ENCODE measurements around the gene CPTP. TPM values are rescaled to one million over a fixed set of nuclear protein-coding genes. Genes with fewer than 3 reads are reported as not detected.

CPTP gene
- total and polyA plus RNA-seq, 7 experiments from 2014 or later, result 11.5 to 29.3 (median 19.1) TPM

DNA sequence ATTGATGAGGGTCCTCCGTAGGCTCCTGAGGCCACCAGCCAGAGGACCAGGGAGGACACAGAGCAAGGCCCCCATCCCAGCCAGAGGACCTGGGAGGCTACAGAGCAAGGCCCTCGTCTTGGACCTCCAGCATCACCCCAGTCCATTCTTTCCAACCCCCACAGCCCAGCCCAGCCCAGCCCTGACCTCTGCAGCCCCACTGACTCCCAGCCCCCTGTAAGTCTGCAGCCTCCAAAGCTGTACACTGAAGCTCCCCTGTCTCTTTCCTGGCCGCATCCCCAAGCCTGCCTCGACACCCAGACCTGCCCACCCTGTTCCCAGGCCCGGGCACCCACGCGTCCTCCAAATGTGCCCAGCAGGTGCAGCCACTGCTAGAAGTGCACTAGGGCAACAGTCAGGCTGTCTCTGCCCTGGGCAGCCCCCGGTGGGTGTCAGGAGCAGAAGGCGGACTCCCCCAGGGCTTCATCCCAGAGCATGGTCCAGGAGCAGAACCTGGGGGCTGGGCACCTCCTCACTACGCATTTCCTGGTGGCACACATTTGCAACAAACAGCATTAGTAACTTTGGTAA lies 22.5 kb downstream of the CPTP start:
- no peak for DNase-seq
- ChIA-PET POLR2A (interaction anchor here (1.7 to 2.2 kb wide), 2 partner anchors 20 to 28 kb away, joined by 6 to 15 read pairs; partner anchors contain the start of gene AURKAIP1), CTCF (interaction anchor here (1.9 kb wide), 1 partner anchor 24 kb away, joined by 6 read pairs; no protein-coding TSS in a partner anchor)
- Mint-ChIP-seq H3K27me3 (peaks cover 0 to 3% (median 0%) of the 10 kb centered on the region in 5 donors), H3K4me3 (peak overlapping the region; percentile 11 to 85 (median 72)), H3K36me3 (no peaks in the 10 kb centered on the region), H3K4me1 (peaks cover 12 to 24% (median 14%) of the 10 kb centered on the region in 7 donors), H3K27ac (peak overlapping the region in 6 of 9 donors; percentile 9 to 60 (median 36)), H3K9me3 (peaks cover 0 to 1% (median 0%) of the 10 kb centered on the region in 11 donors)
- H3K27me3 ChIP-seq (ENCODE audit: control insufficient read depth in 2 of 2, insufficient read depth in 2 of 2, low read length in 2 of 2), result no peaks in the 10 kb centered on the region
- no peaks in the 10 kb centered on the region for H3K36me3 ChIP-seq (ENCODE audit: control insufficient read depth in 2 of 3, insufficient read depth in 3 of 3, low read length in 3 of 3)
- H3K4me1 ChIP-seq (ENCODE audit: control insufficient read depth in 2 of 2, insufficient read depth in 2 of 2, low read length in 2 of 2), result peaks cover 0 to 9% of the 10 kb centered on the region in 2 donors
- ATAC-seq, result no peak
- no peak overlapping the region for H3K4me3 ChIP-seq (ENCODE audit: low read length)
- no peaks in the 10 kb centered on the region for H3K9me3 ChIP-seq (ENCODE audit: control insufficient read depth in 2 of 3, low read length in 3 of 3)
- intact Hi-C loops (cut with micrococcal nuclease), result no loop called here
- peak overlapping the region; percentile 75 for H3K27ac ChIP-seq (ENCODE audit: low read depth, low read length)

DNA sequence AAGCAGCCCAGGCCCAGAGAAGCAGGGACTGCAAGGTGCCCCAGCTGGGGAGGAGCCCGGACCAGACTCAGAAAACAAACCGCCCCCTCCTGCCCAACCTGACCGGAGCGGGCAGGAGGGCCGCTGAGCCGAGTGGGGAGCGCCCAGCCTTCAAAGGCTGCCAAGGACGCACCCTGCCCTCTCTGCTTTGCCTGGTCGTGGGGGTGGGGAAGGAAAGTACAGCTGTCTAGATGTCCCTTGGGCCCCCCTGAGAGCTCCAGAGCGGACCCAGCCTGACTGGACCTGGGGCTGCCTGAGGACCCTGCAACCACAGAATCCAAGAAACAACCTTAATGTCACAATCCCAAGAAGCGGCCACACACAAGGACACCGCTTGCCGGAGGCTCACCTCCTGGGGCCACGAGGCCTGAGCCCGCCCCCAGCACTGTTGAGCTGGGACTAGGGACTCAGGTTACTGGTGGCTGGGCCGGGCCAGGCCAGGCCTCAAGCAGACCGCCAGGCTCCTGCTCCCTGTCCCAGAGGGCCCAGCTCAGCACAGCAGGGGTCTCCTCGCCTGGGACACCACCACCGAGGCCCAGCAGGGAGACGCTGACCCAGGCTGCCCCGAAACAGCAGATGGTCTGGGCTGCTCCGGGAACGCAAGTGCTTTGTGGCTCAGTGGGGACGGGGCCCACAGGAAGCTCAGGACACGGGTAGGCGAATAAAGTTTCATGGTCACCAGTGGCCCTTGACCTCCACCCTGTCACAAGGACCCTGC lies 23.2 kb downstream of the CPTP start:
- peaks cover 0 to 3% (median 0%) of the 10 kb centered on the region in 11 donors for H3K9me3 Mint-ChIP-seq
- peaks cover 0 to 9% of the 10 kb centered on the region in 2 donors for H3K4me1 ChIP-seq (ENCODE audit: control insufficient read depth in 2 of 2, insufficient read depth in 2 of 2, low read length in 2 of 2)
- peaks cover 13 to 29% (median 21%) of the 10 kb centered on the region in 7 donors for H3K4me1 Mint-ChIP-seq
- no peaks in the 10 kb centered on the region for H3K27me3 ChIP-seq (ENCODE audit: control insufficient read depth in 2 of 2, insufficient read depth in 2 of 2, low read length in 2 of 2)
- peak overlapping the region; percentile 40 to 85 (median 76) for H3K4me3 Mint-ChIP-seq
- peak overlapping the region in 7 of 9 donors; percentile 22 to 77 (median 49) for H3K27ac Mint-ChIP-seq
- DNase-seq (no peak), ATAC-seq (no peak)
- peaks cover 0 to 2% (median 0%) of the 10 kb centered on the region in 5 donors for H3K36me3 Mint-ChIP-seq
- intact Hi-C loops (cut with micrococcal nuclease), result no loop called here
- peak overlapping the region; percentile 56 for H3K4me3 ChIP-seq (ENCODE audit: low read length)
- H3K27me3 Mint-ChIP-seq, result peaks cover 0 to 11% (median 5%) of the 10 kb centered on the region in 5 donors
- peak overlapping the region; percentile 75 for H3K27ac ChIP-seq (ENCODE audit: low read depth, low read length)
- H3K9me3 ChIP-seq (ENCODE audit: control insufficient read depth in 2 of 3, low read length in 3 of 3), result no peaks in the 10 kb centered on the region
- no peaks in the 10 kb centered on the region for H3K36me3 ChIP-seq (ENCODE audit: control insufficient read depth in 2 of 3, insufficient read depth in 3 of 3, low read length in 3 of 3)
- ChIA-PET CTCF (interaction anchor here (0.6 to 1.9 kb wide), 5 partner anchors 24 to 228 kb away, joined by 3 to 6 read pairs (median 4); partner anchors contain the start of gene AURKAIP1), POLR2A (interaction anchor here (0.6 to 2.2 kb wide), 7 partner anchors 11 to 59 kb away, joined by 3 to 15 read pairs (median 4); partner anchors contain the start of genes AURKAIP1, MRPL20 and MXRA8)

- peaks cover 0 to 16% of the 10 kb centered on the region in 2 donors for H3K4me1 ChIP-seq (ENCODE audit: control insufficient read depth in 2 of 2, insufficient read depth in 2 of 2, low read length in 2 of 2)
- H3K9me3 Mint-ChIP-seq, result peaks cover 0 to 3% (median 0%) of the 10 kb centered on the region in 11 donors
- ChIA-PET POLR2A (interaction anchor here (0.6 to 2.2 kb wide), 7 partner anchors 10 to 58 kb away, joined by 3 to 15 read pairs (median 4); partner anchors contain the start of genes AURKAIP1, MRPL20 and MXRA8), CTCF (interaction anchor here (0.8 to 1.9 kb wide), 4 partner anchors 23 to 227 kb away, joined by 3 to 6 read pairs (median 5); partner anchors contain the start of gene AURKAIP1)
- DNase-seq, result no peak
- H3K27ac Mint-ChIP-seq, result peak overlapping the region in 5 of 9 donors; percentile 19 to 76 (median 49)
- peak; percentile 41 for ATAC-seq
- peak overlapping the region; percentile 56 for H3K4me3 ChIP-seq (ENCODE audit: low read length)
- H3K27ac ChIP-seq (ENCODE audit: low read depth, low read length), result peak overlapping the region; percentile 75
- H3K36me3 ChIP-seq (ENCODE audit: control insufficient read depth in 2 of 3, insufficient read depth in 3 of 3, low read length in 3 of 3), result no peaks in the 10 kb centered on the region
- H3K4me3 Mint-ChIP-seq, result peak overlapping the region; percentile 40 to 85 (median 76)
- no peaks in the 10 kb centered on the region for H3K27me3 ChIP-seq (ENCODE audit: control insufficient read depth in 2 of 2, insufficient read depth in 2 of 2, low read length in 2 of 2)
- peaks cover 13 to 32% (median 24%) of the 10 kb centered on the region in 7 donors for H3K4me1 Mint-ChIP-seq
- intact Hi-C loops (cut with micrococcal nuclease), result loop anchor here (1.0 kb wide), 6 partner anchors 23 to 93 kb away; partner anchors contain the start of genes CPTP (in 1 of the 2), INTS11 (in 1 of the 2) and PUSL1 (in 1 of the 2)
- H3K36me3 Mint-ChIP-seq, result peaks cover 0 to 2% (median 0%) of the 10 kb centered on the region in 5 donors
- peaks cover 0 to 17% (median 9%) of the 10 kb centered on the region in 5 donors for H3K27me3 Mint-ChIP-seq
- no peaks in the 10 kb centered on the region for H3K9me3 ChIP-seq (ENCODE audit: control insufficient read depth in 2 of 3, low read length in 3 of 3)
These were observed 24.0 kb downstream of the CPTP start for GRCh38 chr1:1348420-1349255.

- peak; percentile 51 to 86 (median 78) for DNase-seq
- H3K36me3 ChIP-seq (ENCODE audit: control insufficient read depth in 2 of 3, insufficient read depth in 3 of 3, low read length in 3 of 3), result no peaks in the 10 kb centered on the region
- ATAC-seq, result peak; percentile 94
- Mint-ChIP-seq H3K27ac (peak within 1 kb of the TSS in 5 of 9 donors; percentile 34 to 76 (median 56)), H3K9me3 (peaks cover 0 to 3% (median 0%) of the 10 kb centered on the region in 11 donors), H3K36me3 (peaks cover 0 to 2% (median 0%) of the 10 kb centered on the region in 5 donors), H3K4me1 (peaks cover 13 to 34% (median 29%) of the 10 kb centered on the region in 7 donors), H3K27me3 (peaks cover 0 to 24% (median 9%) of the 10 kb centered on the region in 5 donors), H3K4me3 (peak within 1 kb of the TSS; percentile 40 to 85 (median 76))
- no peaks in the 10 kb centered on the region for H3K9me3 ChIP-seq (ENCODE audit: control insufficient read depth in 2 of 3, low read length in 3 of 3)
- H3K4me3 ChIP-seq (ENCODE audit: low read length), result peak within 1 kb of the TSS; percentile 56
- H3K27ac ChIP-seq (ENCODE audit: low read depth, low read length), result peak within 1 kb of the TSS; percentile 92
- H3K4me1 ChIP-seq (ENCODE audit: control insufficient read depth in 2 of 2, insufficient read depth in 2 of 2, low read length in 2 of 2), result peaks cover 0 to 19% of the 10 kb centered on the region in 2 donors
- intact Hi-C loops (cut with micrococcal nuclease), result loop anchor here (1.0 kb wide), 6 partner anchors 22 to 92 kb away; partner anchors contain the start of genes CPTP (in 1 of the 2), INTS11 (in 1 of the 2) and PUSL1 (in 1 of the 2)
- ChIA-PET CTCF (no interaction called here), POLR2A (interaction anchor here (2.2 kb wide), 1 partner anchor 26 kb away, joined by 15 read pairs; the partner anchor contains the start of gene AURKAIP1)
- peaks cover 0 to 6% of the 10 kb centered on the region in 2 donors for H3K27me3 ChIP-seq (ENCODE audit: control insufficient read depth in 2 of 2, insufficient read depth in 2 of 2, low read length in 2 of 2)
These were observed 24.8 kb downstream of the CPTP start, which contains the start of gene DVL1 for GRCh38 chr1:1349256-1350012. TSS of gene DVL1 (minus strand) at chr1:1349418. CDS start at chr1:1349065, 353 bp downstream.

All from naive thymus-derived CD4-positive, alpha-beta T cell (primary cell).